ENCODE data around the gene MACIR.

DNA sequence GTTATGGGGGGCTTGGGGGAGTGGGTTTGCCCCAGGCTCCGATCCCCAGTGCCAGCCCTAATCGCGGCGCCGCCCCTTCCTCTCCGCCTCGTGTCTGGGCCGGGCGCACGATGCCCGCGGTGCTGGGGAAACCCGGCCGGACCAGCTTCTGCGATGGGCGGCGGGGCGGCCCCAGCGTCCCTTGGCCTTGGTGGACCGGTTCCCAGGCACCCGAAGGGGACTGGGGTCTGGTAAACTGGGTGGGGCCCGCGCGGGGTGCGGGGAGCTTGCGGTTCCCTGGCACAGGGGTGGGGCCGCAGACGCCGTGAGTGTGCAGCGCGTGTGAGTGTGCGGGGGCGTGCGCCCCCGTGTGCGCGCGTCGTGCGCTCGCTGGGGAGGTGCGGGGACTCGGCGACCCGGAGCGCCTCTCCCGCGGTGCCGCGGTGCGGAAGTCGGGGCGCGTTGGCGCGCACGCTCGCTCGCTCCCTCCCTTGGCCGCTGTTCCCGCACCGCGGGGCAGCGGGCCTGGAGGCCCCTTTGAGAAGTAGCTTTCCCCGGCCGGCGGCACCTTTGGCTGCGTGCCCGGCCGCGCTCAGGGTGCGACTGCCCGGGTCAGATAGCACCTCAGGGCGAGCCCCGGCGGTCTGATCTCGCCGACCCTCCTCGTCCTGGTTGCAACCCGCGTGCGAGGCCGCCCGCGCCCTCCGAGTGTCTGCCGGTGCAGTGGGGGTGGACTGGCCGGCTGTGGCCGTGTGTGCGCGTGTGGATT lies 568 bp downstream of the MACIR start:
- no peak for TF ChIP-seq ZNF263 (CRISPR knock-in tag; IDR thresholded peaks at IDR 0.05; ENCODE audit: low read depth)
- TF ChIP-seq, protein P1, sequence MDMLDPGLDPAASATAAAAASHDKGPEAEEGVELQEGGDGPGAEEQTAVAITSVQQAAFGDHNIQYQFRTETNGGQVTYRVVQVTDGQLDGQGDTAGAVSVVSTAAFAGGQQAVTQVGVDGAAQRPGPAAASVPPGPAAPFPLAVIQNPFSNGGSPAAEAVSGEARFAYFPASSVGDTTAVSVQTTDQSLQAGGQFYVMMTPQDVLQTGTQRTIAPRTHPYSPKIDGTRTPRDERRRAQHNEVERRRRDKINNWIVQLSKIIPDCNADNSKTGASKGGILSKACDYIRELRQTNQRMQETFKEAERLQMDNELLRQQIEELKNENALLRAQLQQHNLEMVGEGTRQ (CRISPR knock-in tag; IDR thresholded peaks at IDR 0.05): no peak
- TF ChIP-seq, protein P2, sequence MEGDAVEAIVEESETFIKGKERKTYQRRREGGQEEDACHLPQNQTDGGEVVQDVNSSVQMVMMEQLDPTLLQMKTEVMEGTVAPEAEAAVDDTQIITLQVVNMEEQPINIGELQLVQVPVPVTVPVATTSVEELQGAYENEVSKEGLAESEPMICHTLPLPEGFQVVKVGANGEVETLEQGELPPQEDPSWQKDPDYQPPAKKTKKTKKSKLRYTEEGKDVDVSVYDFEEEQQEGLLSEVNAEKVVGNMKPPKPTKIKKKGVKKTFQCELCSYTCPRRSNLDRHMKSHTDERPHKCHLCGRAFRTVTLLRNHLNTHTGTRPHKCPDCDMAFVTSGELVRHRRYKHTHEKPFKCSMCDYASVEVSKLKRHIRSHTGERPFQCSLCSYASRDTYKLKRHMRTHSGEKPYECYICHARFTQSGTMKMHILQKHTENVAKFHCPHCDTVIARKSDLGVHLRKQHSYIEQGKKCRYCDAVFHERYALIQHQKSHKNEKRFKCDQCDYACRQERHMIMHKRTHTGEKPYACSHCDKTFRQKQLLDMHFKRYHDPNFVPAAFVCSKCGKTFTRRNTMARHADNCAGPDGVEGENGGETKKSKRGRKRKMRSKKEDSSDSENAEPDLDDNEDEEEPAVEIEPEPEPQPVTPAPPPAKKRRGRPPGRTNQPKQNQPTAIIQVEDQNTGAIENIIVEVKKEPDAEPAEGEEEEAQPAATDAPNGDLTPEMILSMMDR (IDR thresholded peaks at IDR 0.05): no peak
- TF ChIP-seq, protein P3, sequence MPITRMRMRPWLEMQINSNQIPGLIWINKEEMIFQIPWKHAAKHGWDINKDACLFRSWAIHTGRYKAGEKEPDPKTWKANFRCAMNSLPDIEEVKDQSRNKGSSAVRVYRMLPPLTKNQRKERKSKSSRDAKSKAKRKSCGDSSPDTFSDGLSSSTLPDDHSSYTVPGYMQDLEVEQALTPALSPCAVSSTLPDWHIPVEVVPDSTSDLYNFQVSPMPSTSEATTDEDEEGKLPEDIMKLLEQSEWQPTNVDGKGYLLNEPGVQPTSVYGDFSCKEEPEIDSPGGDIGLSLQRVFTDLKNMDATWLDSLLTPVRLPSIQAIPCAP (CRISPR knock-in tag; IDR thresholded peaks at IDR 0.05): no peak
- peak; percentile 14 for TF ChIP-seq JUN (CRISPR knock-in tag; IDR thresholded peaks at IDR 0.05)
- TF ChIP-seq, protein P4, sequence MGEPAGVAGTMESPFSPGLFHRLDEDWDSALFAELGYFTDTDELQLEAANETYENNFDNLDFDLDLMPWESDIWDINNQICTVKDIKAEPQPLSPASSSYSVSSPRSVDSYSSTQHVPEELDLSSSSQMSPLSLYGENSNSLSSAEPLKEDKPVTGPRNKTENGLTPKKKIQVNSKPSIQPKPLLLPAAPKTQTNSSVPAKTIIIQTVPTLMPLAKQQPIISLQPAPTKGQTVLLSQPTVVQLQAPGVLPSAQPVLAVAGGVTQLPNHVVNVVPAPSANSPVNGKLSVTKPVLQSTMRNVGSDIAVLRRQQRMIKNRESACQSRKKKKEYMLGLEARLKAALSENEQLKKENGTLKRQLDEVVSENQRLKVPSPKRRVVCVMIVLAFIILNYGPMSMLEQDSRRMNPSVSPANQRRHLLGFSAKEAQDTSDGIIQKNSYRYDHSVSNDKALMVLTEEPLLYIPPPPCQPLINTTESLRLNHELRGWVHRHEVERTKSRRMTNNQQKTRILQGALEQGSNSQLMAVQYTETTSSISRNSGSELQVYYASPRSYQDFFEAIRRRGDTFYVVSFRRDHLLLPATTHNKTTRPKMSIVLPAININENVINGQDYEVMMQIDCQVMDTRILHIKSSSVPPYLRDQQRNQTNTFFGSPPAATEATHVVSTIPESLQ (CRISPR knock-in tag; IDR thresholded peaks at IDR 0.05): no peak
